Panc1 (cell line): Measurements from ENCODE around the gene GDPD3. TPM values are rescaled to one million over a fixed set of nuclear protein-coding genes. Genes with fewer than 3 reads are reported as not detected.

Source experiments
- ATAC-seq: fragments of 200-7000 bp; cut with Tn5 transposase; 2 replicates; pipeline ENCODE4 v1.9.1; 2020; ENCODE audit warnings: mild to moderate bottlenecking, moderate library complexity
- BruUV-seq: library from RNA; stranded (reverse); fragments of 400-500 nt; replicated peaks from 2 replicates; lab custom pipeline; 2021; lab: Mats Ljungman, UMichigan
- CTCF ChIA-PET: fragments of 300-600 bp; sonication (Branson Sonifier 250); formaldehyde crosslinking; loops from one replicate; lab custom pipeline; 2022; ENCODE audit warnings: antibody characterized with exemption; lab: Charles Lee
- POLR2A ChIA-PET: fragments of 300-600 bp; sonication (Branson Sonifier 250); formaldehyde crosslinking; loops from one replicate; lab custom pipeline; 2022; ENCODE audit warnings: antibody characterized with exemption; lab: Charles Lee
- DNase-seq: peaks from one replicate; pipeline ENCODE4 v3.0.0-alpha.2; 2010; ENCODE audit warnings: low read depth, low spot score
- H3K27ac ChIP-seq: 2 replicates; pipeline ENCODE4 v1.5.1; 2011; ENCODE audit warnings: mild to moderate bottlenecking, low read length, inconsistent platforms
- H3K27me3 ChIP-seq: fragments of 200-500 bp; sonication (Bioruptor generic); 2 replicates; pipeline ENCODE4 v1.6.0; 2014; ENCODE audit warnings: low read length, inconsistent platforms; ENCODE audit not compliant: control insufficient read depth, insufficient read depth
- H3K36me3 ChIP-seq: fragments of 200-500 bp; sonication (Bioruptor generic); 2 replicates; pipeline ENCODE4 v1.5.1; 2014; ENCODE audit warnings: inconsistent platforms, mild to moderate bottlenecking, low read length, moderate library complexity; ENCODE audit not compliant: control insufficient read depth, insufficient read depth
- H3K4me1 ChIP-seq: 2 replicates; pipeline ENCODE4 v1.5.1; 2011; ENCODE audit warnings: inconsistent platforms, mild to moderate bottlenecking, low read length, moderate library complexity; ENCODE audit not compliant: control insufficient read depth, insufficient read depth
- H3K4me3 ChIP-seq, 2 experiments: 2 replicates each; pipeline ENCODE4 v1.5.1; 2011 to 2012; ENCODE audit warnings: low read depth in 2 of 2, low read length in 2 of 2, mild to moderate bottlenecking in 2 of 2, inconsistent platforms in 1 of 2, moderate library complexity in 1 of 2
- H3K9me3 ChIP-seq: fragments of 200-500 bp; sonication (Bioruptor generic); 2 replicates; pipeline ENCODE4 v1.5.1; 2014; ENCODE audit warnings: low read depth, mild to moderate bottlenecking, inconsistent platforms, low read length, moderate library complexity; ENCODE audit not compliant: control insufficient read depth, insufficient read depth
- POLR2AphosphoS5 ChIP-seq: IDR thresholded peaks from 2 replicates; pipeline ENCODE4 v1.6.1; 2012; ENCODE audit warnings: mild to moderate bottlenecking, low read depth, low read length, moderate library complexity
- SIN3A ChIP-seq: IDR thresholded peaks from 2 replicates; pipeline ENCODE4 v1.6.1; 2012; ENCODE audit warnings: low read depth, mild to moderate bottlenecking, low read length, moderate library complexity, borderline replicate concordance; ENCODE audit not compliant: insufficient read depth
- TCF7L2 ChIP-seq: IDR thresholded peaks from 2 replicates; pipeline ENCODE4 v1.6.1; 2011; ENCODE audit warnings: mild to moderate bottlenecking, low read depth, low read length, inconsistent platforms
- in situ Hi-C: cut with HindIII; loops from 2 replicates; pipeline ENCODE4 v1.10.0; 2016; ENCODE audit warnings: low sequenced_read_pairs, low pct_unique_long_range_greater_than_20kb
- intact Hi-C: fragments of 100-400 bp; cut with micrococcal nuclease; formaldehyde crosslinking; loops from one replicate; pipeline ENCODE4 v1.10.0; 2022; ENCODE audit not compliant: unreplicated experiment
- total RNA-seq: library from RNA; stranded (reverse); gene quantifications from one replicate; pipeline ENCODE4 v1.2.1, GENCODE V29; 2021; ENCODE audit not compliant: unreplicated experiment
- TF ChIP-seq, protein P1 (sequence below), 2 experiments: IDR thresholded peaks; 2 replicates each; pipeline ENCODE4 v1.6.1; 2011 to 2012; ENCODE audit warnings: low read depth in 2 of 2, control low read depth in 1 of 2, low read length in 1 of 2, mild to moderate bottlenecking in 1 of 2, moderate library complexity in 1 of 2; ENCODE audit not compliant: insufficient read depth in 1 of 2
- TF ChIP-seq, protein P2 (sequence below): fragments of 450-650 bp; IDR thresholded peaks from 2 replicates; pipeline ENCODE4 v1.5.1; 2017; ENCODE audit warnings: mild to moderate bottlenecking

The GDPD3 gene
- total RNA-seq, 1 experiment from 2014 or later, result 2.5 TPM

DNA sequence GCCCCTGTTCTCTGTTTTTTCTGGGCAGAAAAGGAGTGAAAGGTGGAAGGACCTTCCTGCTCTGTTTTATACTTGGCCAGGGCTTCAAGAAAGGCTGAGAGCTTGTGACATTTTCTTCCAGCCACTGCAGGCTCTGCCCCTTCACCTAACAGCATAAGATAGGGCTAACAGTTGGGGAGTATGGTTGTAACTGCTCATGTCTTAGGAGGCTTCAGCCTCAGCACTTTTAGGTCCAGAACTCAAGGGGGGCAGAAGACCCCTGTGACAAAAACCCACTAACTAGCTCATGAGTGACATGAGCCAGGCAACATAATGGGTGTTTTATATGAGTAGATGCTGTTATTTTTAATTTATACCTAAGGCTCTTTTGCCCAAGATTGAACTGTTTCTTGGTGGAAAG is 42.8 kb downstream of the GDPD3 start:
- POLR2A ChIA-PET, result interaction anchor here (0.7 kb wide), 1 partner anchor 87 kb away, joined by 3 read pairs; no protein-coding TSS in a partner anchor
- TF ChIP-seq POLR2AphosphoS5 (no peak; the same call in 1 of the 2 replicates), SIN3A (no peak), TCF7L2 (no peak)
- TF ChIP-seq, protein P1, sequence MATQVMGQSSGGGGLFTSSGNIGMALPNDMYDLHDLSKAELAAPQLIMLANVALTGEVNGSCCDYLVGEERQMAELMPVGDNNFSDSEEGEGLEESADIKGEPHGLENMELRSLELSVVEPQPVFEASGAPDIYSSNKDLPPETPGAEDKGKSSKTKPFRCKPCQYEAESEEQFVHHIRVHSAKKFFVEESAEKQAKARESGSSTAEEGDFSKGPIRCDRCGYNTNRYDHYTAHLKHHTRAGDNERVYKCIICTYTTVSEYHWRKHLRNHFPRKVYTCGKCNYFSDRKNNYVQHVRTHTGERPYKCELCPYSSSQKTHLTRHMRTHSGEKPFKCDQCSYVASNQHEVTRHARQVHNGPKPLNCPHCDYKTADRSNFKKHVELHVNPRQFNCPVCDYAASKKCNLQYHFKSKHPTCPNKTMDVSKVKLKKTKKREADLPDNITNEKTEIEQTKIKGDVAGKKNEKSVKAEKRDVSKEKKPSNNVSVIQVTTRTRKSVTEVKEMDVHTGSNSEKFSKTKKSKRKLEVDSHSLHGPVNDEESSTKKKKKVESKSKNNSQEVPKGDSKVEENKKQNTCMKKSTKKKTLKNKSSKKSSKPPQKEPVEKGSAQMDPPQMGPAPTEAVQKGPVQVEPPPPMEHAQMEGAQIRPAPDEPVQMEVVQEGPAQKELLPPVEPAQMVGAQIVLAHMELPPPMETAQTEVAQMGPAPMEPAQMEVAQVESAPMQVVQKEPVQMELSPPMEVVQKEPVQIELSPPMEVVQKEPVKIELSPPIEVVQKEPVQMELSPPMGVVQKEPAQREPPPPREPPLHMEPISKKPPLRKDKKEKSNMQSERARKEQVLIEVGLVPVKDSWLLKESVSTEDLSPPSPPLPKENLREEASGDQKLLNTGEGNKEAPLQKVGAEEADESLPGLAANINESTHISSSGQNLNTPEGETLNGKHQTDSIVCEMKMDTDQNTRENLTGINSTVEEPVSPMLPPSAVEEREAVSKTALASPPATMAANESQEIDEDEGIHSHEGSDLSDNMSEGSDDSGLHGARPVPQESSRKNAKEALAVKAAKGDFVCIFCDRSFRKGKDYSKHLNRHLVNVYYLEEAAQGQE (IDR thresholded peaks at IDR 0.05; ENCODE audit: insufficient read depth in 1 of 2, low read depth in 2 of 2, low read length in 1 of 2), result no peak
- TF ChIP-seq, protein P2, sequence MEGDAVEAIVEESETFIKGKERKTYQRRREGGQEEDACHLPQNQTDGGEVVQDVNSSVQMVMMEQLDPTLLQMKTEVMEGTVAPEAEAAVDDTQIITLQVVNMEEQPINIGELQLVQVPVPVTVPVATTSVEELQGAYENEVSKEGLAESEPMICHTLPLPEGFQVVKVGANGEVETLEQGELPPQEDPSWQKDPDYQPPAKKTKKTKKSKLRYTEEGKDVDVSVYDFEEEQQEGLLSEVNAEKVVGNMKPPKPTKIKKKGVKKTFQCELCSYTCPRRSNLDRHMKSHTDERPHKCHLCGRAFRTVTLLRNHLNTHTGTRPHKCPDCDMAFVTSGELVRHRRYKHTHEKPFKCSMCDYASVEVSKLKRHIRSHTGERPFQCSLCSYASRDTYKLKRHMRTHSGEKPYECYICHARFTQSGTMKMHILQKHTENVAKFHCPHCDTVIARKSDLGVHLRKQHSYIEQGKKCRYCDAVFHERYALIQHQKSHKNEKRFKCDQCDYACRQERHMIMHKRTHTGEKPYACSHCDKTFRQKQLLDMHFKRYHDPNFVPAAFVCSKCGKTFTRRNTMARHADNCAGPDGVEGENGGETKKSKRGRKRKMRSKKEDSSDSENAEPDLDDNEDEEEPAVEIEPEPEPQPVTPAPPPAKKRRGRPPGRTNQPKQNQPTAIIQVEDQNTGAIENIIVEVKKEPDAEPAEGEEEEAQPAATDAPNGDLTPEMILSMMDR, result no peak
- in situ Hi-C loops, result no loop called here

DNA sequence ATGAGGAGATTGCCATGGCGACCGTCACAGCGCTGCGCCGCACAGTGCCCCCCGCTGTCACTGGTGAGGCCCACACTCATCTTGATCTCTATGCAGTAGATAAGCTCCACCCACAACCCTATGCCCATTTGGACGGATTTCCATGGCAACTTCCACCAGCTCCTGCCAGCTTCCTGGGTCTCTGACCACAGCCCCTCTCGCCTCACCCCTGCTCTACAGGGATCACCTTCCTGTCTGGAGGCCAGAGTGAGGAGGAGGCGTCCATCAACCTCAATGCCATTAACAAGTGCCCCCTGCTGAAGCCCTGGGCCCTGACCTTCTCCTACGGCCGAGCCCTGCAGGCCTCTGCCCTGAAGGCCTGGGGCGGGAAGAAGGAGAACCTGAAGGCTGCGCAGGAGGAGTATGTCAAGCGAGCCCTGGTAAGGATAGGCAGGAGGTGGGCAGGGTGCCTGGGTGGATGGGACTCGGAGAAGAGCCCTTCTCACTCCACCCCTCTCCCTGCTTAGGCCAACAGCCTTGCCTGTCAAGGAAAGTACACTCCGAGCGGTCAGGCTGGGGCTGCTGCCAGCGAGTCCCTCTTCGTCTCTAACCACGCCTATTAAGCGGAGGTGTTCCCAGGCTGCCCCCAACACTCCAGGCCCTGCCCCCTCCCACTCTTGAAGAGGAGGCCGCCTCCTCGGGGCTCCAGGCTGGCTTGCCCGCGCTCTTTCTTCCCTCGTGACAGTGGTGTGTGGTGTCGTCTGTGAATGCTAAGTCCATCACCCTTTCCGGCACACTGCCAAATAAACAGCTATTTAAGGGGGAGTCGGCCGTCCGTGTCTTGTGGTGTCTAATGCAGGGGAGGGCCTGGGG is 43.5 kb downstream of the GDPD3 start:
- TF ChIP-seq SIN3A, result 0 out of 2 replicates have a peak, but pooled peaks have one; percentile 12
- TF ChIP-seq, protein P1 (IDR thresholded peaks at IDR 0.05; ENCODE audit: insufficient read depth in 1 of 2, low read depth in 2 of 2, low read length in 1 of 2), result no peak
- TF ChIP-seq TCF7L2, result no peak
- Histone ChIP-seq H3K9me3 (no peaks in the 10 kb centered on the region), H3K27ac (peak overlapping the region; percentile 68; the same call in 1 of the 2 replicates), H3K36me3 (peaks cover 35% of the 10 kb centered on the region), H3K4me1 (peaks cover 30% of the 10 kb centered on the region), H3K4me3 (peak overlapping the region; percentile 4 to 31), H3K27me3 (no peaks in the 10 kb centered on the region)
- in situ Hi-C loops, result no loop called here
- DNase-seq (no peak), ATAC-seq (no peak)
- ChIA-PET POLR2A (interaction anchor here (0.7 kb wide), 1 partner anchor 87 kb away, joined by 3 read pairs; no protein-coding TSS in a partner anchor), CTCF (no interaction called here)
- intact Hi-C loops, result no loop called here
- BruUV-seq, result TSS peak; percentile 71

More for the DNA sequence above, 42.8 kb downstream of the GDPD3 start:
- no peaks in the 10 kb centered on the region for H3K9me3 ChIP-seq
- H3K4me3 ChIP-seq, result peak overlapping the region in 1 of 2 experiments; percentile 31; a peak in 1 of 4 replicates
- intact Hi-C loops, result no loop called here
- no peaks in the 10 kb centered on the region for H3K27me3 ChIP-seq
- no TSS peak for BruUV-seq
- DNase-seq (no peak), ATAC-seq (no peak)
- CTCF ChIA-PET, result no interaction called here
- peaks cover 35% of the 10 kb centered on the region for H3K36me3 ChIP-seq
- peak overlapping the region; percentile 68 for H3K27ac ChIP-seq
- H3K4me1 ChIP-seq, result peaks cover 30% of the 10 kb centered on the region
